HG02623 (cell line): ENCODE data around the gene TRIM51G.
"Not testable (repeated sequence)": the region's sequence is repeated elsewhere in the genome, so short reads cannot be mapped to it uniquely, and the experiment has no call there.

Experiments
- ATAC-seq: cut with Tn5 transposase; IDR thresholded peaks from one replicate; pipeline ENCODE4 v1.9.1; 2021; ENCODE audit warnings: moderate library complexity; ENCODE audit not compliant: unreplicated experiment

Gene TRIM51G, protein sequence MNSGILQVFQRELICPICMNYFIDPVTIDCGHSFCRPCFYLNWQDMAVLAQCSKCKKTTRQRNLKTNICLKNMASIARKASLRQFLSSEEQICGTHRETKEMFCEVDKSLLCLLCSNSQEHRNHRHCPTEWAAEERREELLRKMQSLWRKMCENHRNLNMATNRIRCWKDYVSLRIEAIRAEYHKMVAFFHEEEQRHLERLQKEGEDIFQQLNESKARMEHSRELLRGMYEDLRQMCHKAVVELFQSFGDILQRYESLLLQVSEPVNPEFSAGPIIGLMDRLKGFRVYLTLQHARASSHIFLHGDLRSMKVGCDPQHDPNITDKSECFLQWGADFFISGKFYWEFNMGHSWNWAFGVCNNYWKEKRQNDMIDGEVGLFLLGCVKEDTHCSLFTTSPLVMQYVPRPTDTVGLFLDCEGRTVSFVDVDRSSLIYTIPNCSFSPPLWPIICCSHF

GRCh38 chr11:48983785-48984184, at the start of gene TRIM51G:
TSS of gene TRIM51G (minus strand) at chr11:48983885. CDS start at chr11:48981695, 2,190 bp downstream.
- not testable (repeated sequence) for ATAC-seq

GRCh38 chr11:49028523-49028922, 44.8 kb upstream of the TRIM51G start, which contains the start of gene TRIM49B:
TSS of gene TRIM49B (plus strand) at chr11:49028823. CDS start at chr11:49031600, 2,777 bp downstream.
- ATAC-seq: not testable (repeated sequence)

GRCh38 chr11:48968592-48968991, 15.1 kb downstream of the TRIM51G start:
- not testable (repeated sequence) for ATAC-seq

DNA sequence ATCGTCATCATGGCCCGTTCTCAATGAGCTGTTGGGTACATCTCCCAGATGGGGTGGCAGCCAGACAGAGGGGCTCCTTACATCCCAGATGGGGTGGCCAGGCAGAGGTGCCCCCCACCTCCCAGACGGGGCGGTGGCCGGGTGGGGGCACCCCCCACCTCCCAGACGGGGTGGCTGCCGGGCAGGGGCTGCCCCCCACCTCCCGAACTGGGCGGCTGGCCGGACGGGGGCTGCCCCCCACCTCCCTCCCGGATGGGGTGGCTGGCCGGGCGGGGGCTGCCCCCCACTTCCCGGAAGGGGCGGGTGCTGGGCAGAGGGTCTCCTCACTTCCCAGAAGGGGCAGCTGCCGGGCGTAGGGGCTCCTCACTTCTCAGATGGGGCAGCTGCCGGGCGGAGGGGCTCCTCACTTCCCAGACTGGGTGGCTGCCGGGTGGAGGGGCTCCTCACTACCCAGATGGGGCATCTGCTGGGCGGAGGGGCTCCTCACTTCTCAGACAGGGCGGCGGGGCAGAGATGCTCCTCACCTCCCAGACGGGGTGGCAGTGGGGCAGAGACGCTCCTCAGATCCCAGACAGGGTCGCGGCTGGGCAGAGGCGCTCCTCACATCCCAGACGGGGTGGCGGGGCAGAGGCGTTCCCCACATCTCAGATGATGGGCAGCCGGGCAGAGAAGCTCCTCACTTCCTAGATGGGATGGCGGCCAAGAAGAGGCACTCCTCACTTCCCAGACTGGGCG, 28.2 kb downstream of the TRIM51G start:
- ATAC-seq: not testable (repeated sequence)

DNA sequence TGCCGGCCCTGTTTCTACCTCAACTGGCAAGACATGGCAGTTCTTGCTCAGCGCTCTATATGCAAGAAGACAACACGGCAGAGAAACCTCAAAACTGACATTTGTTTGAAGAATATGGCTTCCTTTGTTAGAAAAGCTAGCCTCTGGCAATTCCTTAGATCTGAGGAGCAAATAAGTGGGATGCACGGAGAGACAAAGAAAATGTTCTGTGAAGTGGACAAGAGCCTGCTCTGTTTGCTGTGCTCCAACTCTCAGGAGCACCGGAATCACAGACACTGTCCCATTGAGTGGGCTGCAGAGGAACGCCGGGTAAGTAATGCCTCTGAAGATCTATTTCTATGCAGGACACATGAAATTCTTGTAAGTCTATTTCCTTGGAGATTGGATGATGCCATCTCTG, 37.9 kb downstream of the TRIM51G start:
- not testable (repeated sequence) for ATAC-seq
